ENCODE data around the gene BRINP3. TPM values are rescaled to one million over a fixed set of nuclear protein-coding genes. Genes with fewer than 3 reads are reported as not detected.
A peak's percentile ranks its signal among the peaks of the same experiment; 100 is the strongest.

BRINP3 gene
- total and polyA plus RNA-seq, 2 experiments from 2014 or later: not detected

DNA sequence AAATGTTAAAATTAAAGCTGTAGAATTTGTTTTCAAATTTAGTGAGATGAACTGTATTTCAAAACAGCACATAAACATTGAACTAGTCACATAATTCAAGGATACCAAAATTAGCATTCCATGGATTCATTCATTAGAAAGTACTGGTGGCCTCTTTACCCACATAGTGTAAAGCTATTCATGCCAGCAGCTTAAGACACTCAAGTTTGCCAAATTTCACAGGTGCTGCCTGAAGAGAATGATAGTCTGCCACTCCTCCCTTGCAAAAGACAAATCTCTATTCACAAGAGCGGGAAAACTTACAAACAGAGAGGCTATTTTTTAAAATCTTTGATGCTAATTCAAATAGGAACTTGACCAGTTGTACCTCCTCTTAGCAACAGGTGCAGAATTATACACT, 337.0 kb downstream of the BRINP3 start:
- Histone ChIP-seq H3K27me3 (ENCODE audit: insufficient read depth) (no peaks in the 10 kb centered on the region), H3K27ac (ENCODE audit: low read depth) (no peak overlapping the region), H3K9me2 (ENCODE audit: insufficient read depth) (no peaks in the 10 kb centered on the region), H3K36me3 (ENCODE audit: insufficient read depth) (no peaks in the 10 kb centered on the region), H4K20me1 (replicated peaks; ENCODE audit: insufficient read depth) (no peaks in the 10 kb centered on the region), H3K4me2 (no peak overlapping the region), H3F3A (replicated peaks; ENCODE audit: low read depth) (no peaks in the 10 kb centered on the region), H3K4me3 (no peak overlapping the region), H2AFZ (no peak overlapping the region), H3K4me1 (ENCODE audit: insufficient read depth) (0 out of 2 replicates have a peak, but pooled peaks cover 3% of the 10 kb centered on the region), H3K79me2 (replicated peaks; ENCODE audit: insufficient read depth) (no peaks in the 10 kb centered on the region)
- H3K4me1 Mint-ChIP-seq: peaks cover 8% of the 10 kb centered on the region
- no peak overlapping the region for H3K4me3 Mint-ChIP-seq
- DNase-seq (ENCODE audit: low spot score) (no peak), ATAC-seq (no peak)
- H3K27ac Mint-ChIP-seq: no peak overlapping the region
- no peak for TF ChIP-seq CREB1 (CRISPR knock-in tag; IDR thresholded peaks at IDR 0.05; ENCODE audit: low read depth)
- no peak for TF ChIP-seq POLR2AphosphoS5 (IDR thresholded peaks at IDR 0.05; ENCODE audit: low read depth)
- H3K27me3 Mint-ChIP-seq (ENCODE audit: insufficient read depth, low read depth, poor library complexity): peaks cover 3% of the 10 kb centered on the region
- H3K36me3 Mint-ChIP-seq (ENCODE audit: low read depth): no peaks in the 10 kb centered on the region
- H3K9me3 Mint-ChIP-seq: no peaks in the 10 kb centered on the region

DNA sequence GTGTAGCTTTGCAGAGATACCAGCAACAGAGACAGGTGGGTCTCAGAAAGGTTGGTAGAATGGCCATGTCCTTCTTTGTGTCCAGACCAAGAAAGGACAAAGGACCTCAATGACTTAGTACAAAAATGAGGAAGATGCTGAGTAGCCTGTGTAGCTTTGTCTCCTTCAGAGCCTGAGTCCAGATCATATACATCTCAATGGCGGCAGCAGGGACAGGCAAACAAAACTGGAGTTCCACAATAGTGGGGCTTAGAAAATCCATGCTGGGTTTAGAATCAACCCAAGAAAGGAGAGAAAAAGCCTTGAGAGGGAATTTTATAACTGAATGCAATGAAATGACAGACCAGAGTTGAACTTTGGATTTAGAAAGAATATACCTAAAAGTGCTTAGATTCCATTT, 339.0 kb downstream of the BRINP3 start:
- Mint-ChIP-seq H3K4me3 (no peak overlapping the region), H3K27ac (peak overlapping the region; percentile 37), H3K27me3 (ENCODE audit: insufficient read depth, low read depth, poor library complexity) (peaks cover 3% of the 10 kb centered on the region), H3K36me3 (ENCODE audit: low read depth) (no peaks in the 10 kb centered on the region), H3K9me3 (no peaks in the 10 kb centered on the region), H3K4me1 (peaks cover 8% of the 10 kb centered on the region)
- H3K36me3 ChIP-seq (ENCODE audit: insufficient read depth): no peaks in the 10 kb centered on the region
- peak overlapping the region; percentile 70 for H2AFZ ChIP-seq
- no peaks in the 10 kb centered on the region for H3K79me2 ChIP-seq (replicated peaks; ENCODE audit: insufficient read depth)
- H3K4me3 ChIP-seq: no peak overlapping the region
- H3K9me2 ChIP-seq (ENCODE audit: insufficient read depth): no peaks in the 10 kb centered on the region
- H4K20me1 ChIP-seq (replicated peaks; ENCODE audit: insufficient read depth): no peaks in the 10 kb centered on the region
- H3K4me2 ChIP-seq: no peak overlapping the region
- no peaks in the 10 kb centered on the region for H3K27me3 ChIP-seq (ENCODE audit: insufficient read depth)
- H3F3A ChIP-seq (replicated peaks; ENCODE audit: low read depth): no peaks in the 10 kb centered on the region
- DNase-seq (ENCODE audit: low spot score): no peak
- H3K4me1 ChIP-seq (ENCODE audit: insufficient read depth): 0 out of 2 replicates have a peak, but pooled peaks cover 3% of the 10 kb centered on the region
- peak; percentile 57 for ATAC-seq
- H3K27ac ChIP-seq (ENCODE audit: low read depth): no peak overlapping the region
- TF ChIP-seq, protein P1, sequence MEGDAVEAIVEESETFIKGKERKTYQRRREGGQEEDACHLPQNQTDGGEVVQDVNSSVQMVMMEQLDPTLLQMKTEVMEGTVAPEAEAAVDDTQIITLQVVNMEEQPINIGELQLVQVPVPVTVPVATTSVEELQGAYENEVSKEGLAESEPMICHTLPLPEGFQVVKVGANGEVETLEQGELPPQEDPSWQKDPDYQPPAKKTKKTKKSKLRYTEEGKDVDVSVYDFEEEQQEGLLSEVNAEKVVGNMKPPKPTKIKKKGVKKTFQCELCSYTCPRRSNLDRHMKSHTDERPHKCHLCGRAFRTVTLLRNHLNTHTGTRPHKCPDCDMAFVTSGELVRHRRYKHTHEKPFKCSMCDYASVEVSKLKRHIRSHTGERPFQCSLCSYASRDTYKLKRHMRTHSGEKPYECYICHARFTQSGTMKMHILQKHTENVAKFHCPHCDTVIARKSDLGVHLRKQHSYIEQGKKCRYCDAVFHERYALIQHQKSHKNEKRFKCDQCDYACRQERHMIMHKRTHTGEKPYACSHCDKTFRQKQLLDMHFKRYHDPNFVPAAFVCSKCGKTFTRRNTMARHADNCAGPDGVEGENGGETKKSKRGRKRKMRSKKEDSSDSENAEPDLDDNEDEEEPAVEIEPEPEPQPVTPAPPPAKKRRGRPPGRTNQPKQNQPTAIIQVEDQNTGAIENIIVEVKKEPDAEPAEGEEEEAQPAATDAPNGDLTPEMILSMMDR (conservative IDR thresholded peaks at IDR 0.05; ENCODE audit: low read depth in 2 of 2): no peak
- TF ChIP-seq JUNB (IDR thresholded peaks at IDR 0.05; ENCODE audit: unreplicated experiment) (no peak), EZH2 (IDR thresholded peaks at IDR 0.05; ENCODE audit: low read depth, unreplicated experiment) (no peak), ZNF114 (CRISPR knock-in tag; IDR thresholded peaks at IDR 0.05) (no peak), EZH2phosphoT487 (IDR thresholded peaks at IDR 0.05; ENCODE audit: unreplicated experiment) (no peak), CREB1 (CRISPR knock-in tag; IDR thresholded peaks at IDR 0.05; ENCODE audit: low read depth) (no peak), NANOG (IDR thresholded peaks at IDR 0.05; ENCODE audit: borderline replicate concordance) (no peak), STAT1 (IDR thresholded peaks at IDR 0.05; ENCODE audit: unreplicated experiment) (no peak), ZNF331 (CRISPR knock-in tag; IDR thresholded peaks at IDR 0.05; ENCODE audit: low read depth) (no peak)
- TF ChIP-seq, protein P2, sequence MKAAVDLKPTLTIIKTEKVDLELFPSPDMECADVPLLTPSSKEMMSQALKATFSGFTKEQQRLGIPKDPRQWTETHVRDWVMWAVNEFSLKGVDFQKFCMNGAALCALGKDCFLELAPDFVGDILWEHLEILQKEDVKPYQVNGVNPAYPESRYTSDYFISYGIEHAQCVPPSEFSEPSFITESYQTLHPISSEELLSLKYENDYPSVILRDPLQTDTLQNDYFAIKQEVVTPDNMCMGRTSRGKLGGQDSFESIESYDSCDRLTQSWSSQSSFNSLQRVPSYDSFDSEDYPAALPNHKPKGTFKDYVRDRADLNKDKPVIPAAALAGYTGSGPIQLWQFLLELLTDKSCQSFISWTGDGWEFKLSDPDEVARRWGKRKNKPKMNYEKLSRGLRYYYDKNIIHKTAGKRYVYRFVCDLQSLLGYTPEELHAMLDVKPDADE (IDR thresholded peaks at IDR 0.05): no peak
- TF ChIP-seq, protein P3, sequence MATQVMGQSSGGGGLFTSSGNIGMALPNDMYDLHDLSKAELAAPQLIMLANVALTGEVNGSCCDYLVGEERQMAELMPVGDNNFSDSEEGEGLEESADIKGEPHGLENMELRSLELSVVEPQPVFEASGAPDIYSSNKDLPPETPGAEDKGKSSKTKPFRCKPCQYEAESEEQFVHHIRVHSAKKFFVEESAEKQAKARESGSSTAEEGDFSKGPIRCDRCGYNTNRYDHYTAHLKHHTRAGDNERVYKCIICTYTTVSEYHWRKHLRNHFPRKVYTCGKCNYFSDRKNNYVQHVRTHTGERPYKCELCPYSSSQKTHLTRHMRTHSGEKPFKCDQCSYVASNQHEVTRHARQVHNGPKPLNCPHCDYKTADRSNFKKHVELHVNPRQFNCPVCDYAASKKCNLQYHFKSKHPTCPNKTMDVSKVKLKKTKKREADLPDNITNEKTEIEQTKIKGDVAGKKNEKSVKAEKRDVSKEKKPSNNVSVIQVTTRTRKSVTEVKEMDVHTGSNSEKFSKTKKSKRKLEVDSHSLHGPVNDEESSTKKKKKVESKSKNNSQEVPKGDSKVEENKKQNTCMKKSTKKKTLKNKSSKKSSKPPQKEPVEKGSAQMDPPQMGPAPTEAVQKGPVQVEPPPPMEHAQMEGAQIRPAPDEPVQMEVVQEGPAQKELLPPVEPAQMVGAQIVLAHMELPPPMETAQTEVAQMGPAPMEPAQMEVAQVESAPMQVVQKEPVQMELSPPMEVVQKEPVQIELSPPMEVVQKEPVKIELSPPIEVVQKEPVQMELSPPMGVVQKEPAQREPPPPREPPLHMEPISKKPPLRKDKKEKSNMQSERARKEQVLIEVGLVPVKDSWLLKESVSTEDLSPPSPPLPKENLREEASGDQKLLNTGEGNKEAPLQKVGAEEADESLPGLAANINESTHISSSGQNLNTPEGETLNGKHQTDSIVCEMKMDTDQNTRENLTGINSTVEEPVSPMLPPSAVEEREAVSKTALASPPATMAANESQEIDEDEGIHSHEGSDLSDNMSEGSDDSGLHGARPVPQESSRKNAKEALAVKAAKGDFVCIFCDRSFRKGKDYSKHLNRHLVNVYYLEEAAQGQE (IDR thresholded peaks at IDR 0.05; ENCODE audit: unreplicated experiment): no peak
